GM19099 (cell line): Measurements from ENCODE around the gene SLC38A9.

ENCODE experiments used
- POLR2A ChIP-seq: IDR thresholded peaks from 3 replicates; pipeline ENCODE4 v1.6.1; 2011; ENCODE audit warnings: low read depth; ENCODE audit not compliant: insufficient read length; ENCODE audit errors: extremely low read depth

SLC38A9 gene

DNA sequence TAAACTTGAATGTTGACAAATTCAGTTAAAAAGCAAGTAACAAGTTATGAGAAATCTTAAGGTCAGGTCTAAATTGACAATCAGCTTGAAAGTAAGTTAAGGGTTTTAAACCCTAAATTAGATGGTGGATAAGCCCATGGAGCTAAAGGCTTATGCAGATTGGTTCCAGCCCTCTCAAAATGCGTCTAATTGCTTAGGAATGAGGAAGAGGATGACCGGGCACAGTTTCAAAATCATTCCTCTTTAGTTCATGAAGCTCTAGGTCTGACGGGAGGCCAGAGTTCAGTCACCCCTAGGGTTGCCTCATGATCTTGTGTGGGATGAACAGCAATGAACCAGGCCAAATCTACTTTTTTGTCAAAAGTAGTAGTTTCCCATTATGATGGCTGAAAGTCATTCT lies 75.4 kb downstream of the SLC38A9 start:
- no peak for TF ChIP-seq POLR2A

GRCh38 chr5:55636177-55636576 lies 75.9 kb downstream of the SLC38A9 start:
- TF ChIP-seq POLR2A, result no peak

DNA sequence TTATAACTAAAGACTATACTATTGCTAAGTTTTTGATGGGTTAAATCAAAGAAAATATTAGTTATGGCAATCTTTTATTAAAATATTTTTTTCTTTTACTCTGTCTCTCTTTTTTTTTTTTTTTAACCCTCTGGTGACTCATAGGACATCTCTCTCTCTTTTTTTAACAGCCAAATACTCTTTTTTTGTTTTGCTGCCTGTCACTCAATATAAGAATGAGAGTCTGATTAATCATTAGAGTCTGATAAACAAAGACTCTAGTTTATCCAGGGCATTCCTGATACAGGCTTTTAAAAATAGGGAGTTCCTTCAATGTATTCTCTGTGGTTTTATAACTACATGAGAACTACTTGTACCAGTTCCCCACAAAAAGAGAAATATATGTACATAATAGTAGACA lies 77.3 kb downstream of the SLC38A9 start:
- no peak for TF ChIP-seq POLR2A

- TF ChIP-seq POLR2A, result no peak
These were observed 77.8 kb downstream of the SLC38A9 start for GRCh38 chr5:55634209-55634805.

GRCh38 chr5:55633574-55634208 lies 78.4 kb downstream of the SLC38A9 start:
- no peak for TF ChIP-seq POLR2A

GRCh38 chr5:55629815-55630214 lies 82.3 kb downstream of the SLC38A9 start:
- TF ChIP-seq POLR2A, result no peak

GRCh38 chr5:55626790-55627189 lies 85.3 kb downstream of the SLC38A9 start:
- TF ChIP-seq POLR2A, result no peak

- no peak for TF ChIP-seq POLR2A
These were observed 86.2 kb downstream of the SLC38A9 start for GRCh38 chr5:55625913-55626312.

DNA sequence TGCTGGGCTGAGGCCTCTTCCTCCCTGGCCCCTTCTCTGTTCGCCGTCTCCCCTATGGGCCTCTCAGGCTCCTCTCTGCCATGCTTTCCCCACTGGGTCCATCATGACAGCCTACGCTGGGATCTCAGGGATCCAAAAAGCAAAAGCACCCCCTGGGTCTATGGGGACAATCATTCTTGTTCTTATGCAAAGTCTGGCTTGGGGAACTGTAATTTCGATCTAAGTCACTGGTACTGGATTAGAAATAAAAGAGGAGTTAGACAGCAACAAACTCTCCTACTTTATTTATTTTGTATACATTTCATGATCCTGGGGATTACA lies 86.6 kb downstream of the SLC38A9 start:
- TF ChIP-seq POLR2A, result no peak

DNA sequence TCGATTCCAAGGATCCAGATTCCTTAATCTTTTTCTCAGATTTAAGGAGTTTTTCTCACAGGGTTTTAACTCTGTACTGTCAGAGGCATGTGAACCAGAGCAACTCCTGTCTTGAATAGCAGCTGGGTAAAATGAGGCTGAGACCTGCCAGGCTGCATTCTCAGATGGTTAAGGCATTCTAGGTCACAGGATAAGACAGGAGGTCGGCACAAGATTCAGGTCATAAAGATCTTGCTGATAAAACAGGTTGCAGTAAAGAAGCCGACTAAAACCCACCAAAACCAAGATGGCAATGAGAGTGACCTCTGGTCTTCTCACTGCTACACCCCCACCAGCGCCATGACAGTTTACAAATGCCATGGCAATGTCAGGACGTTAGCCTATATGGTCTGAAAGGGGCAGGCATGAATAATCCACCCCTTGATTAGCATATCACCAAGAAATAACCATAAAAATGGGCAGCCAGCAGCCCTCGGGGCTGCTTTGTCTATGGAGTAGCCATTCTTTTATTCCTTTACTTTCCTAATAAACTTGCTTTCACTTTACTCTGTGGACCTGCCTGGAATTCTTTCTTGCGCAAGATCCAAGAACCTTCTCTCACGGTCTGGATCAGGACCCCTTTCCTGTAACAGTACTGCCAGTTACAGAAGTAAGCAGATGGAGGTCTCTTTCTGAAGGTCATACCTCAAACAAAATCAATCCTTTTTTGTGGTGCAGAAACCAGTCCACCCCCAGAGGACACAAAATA lies 87.1 kb downstream of the SLC38A9 start:
- no peak for TF ChIP-seq POLR2A

DNA sequence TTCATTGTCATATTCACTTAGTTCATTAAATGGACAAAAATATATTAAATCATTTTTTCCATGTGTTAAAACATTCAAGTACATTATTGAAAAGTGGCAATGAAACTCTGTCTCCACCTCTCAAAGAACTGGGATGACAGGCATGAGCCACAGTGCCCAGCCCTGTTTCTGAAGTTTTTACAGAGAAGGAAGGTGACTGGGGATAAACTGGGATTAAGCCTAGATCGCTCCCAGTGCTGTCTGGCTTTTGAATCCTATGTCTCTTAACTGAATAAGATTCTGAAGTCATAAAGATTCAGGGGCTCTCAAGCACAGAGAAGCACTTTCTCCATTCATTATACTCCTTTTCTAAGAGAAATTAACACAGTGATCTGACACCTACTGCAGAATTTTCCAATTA lies 88.3 kb downstream of the SLC38A9 start:
- TF ChIP-seq POLR2A, result no peak

- TF ChIP-seq POLR2A, result no peak
These were observed 89.7 kb downstream of the SLC38A9 start for GRCh38 chr5:55622460-55622859.

DNA sequence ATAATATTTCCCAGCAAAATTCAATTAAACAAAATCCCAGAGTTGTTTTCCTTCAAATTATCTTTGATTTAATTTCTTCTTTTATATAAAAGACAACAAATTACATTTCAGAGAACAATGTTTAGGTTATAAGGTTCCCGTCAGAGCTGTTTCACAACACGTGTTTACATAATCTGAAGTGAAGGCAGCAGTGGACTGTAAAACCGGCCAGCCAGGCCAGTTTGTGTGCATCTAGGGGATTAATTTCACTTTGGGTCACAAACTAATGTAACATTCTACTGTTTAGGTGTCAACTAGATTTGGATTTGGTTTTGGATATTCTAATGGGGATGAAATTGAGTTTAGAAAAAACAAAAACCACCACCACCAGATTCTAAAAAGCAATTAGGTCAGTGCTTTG lies 90.9 kb downstream of the SLC38A9 start:
- TF ChIP-seq POLR2A, result no peak

DNA sequence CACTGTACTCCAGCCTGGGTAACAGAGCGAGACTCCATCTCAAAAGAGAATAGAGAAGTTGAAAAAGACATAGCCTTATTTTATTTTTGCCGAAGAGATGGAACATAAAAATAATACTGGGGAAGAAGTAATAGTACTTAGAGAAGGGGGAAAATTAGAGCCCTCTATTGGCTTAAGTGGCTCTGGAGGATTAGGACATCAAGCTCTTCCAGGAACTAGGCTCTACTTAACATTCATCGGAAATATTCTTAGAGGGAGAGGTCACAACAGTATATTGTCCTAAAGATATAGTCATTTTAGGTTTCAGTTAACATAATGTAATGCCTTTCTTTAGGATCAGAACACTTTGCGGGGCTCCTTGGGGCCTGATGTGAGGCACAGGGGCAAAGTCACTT lies 91.4 kb downstream of the SLC38A9 start:
- TF ChIP-seq POLR2A, result no peak

GRCh38 chr5:55620009-55620765 lies 91.9 kb downstream of the SLC38A9 start:
- no peak for TF ChIP-seq POLR2A

GRCh38 chr5:55618318-55618717 lies 93.8 kb downstream of the SLC38A9 start:
- TF ChIP-seq POLR2A, result no peak

GRCh38 chr5:55613112-55613868 lies 98.8 kb downstream of the SLC38A9 start:
- TF ChIP-seq POLR2A, result no peak
